Left lung (tissue), 10 donors: ENCODE measurements around the gene AKR1B15. TPM values are rescaled to one million over a fixed set of nuclear protein-coding genes. Genes with fewer than 3 reads are reported as not detected.

Source experiments
- ATAC-seq: fragments of 200-7000 bp; cut with Tn5 transposase; one replicate; pipeline ENCODE4 v1.9.1; 2020; ENCODE audit warnings: moderate library complexity
- DNase-seq, 4 donors: peaks; one replicate each; pipeline ENCODE4 v3.0.0-alpha.2; 2013 to 2020
- H3K27ac ChIP-seq, 2 donors: fragments of 200-600 bp; sonication (generic) in 1 of 2; one replicate each; pipeline versions ENCODE4 v1.5.0 to v1.8.0; 2020 to 2021
- H3K27me3 ChIP-seq, 2 donors: fragments of 200-600 bp; sonication (generic) in 1 of 2; one replicate each; pipeline versions ENCODE4 v1.5.0 to v1.8.0; 2020 to 2021
- H3K36me3 ChIP-seq, 2 donors: fragments of 200-600 bp; sonication (generic) in 1 of 2; one replicate each; pipeline versions ENCODE4 v1.5.0 to v1.8.0; 2020 to 2021
- H3K4me1 ChIP-seq, 2 donors: fragments of 200-600 bp; one replicate each; pipeline ENCODE4 v1.8.0; 2021
- H3K4me3 ChIP-seq, 2 donors: fragments of 200-600 bp; sonication (generic) in 1 of 2; one replicate each; pipeline versions ENCODE4 v1.5.0 to v1.8.0; 2020 to 2021; ENCODE audit warnings: mild to moderate bottlenecking in 1 of 2
- H3K9me3 ChIP-seq, 2 donors: fragments of 200-600 bp; sonication (generic) in 1 of 2; one replicate each; pipeline versions ENCODE4 v1.5.0 to v1.8.0; 2020 to 2021
- CTCF ChIP-seq, 2 donors: fragments of 200-600 bp; sonication (generic) in 1 of 2; IDR thresholded peaks; one replicate each; pipeline versions ENCODE4 v1.5.0 to v1.8.0; 2021; ENCODE audit warnings: antibody characterized with exemption in 2 of 2
- intact Hi-C, 2 donors: fragments of 100-400 bp; cut with DNase I; formaldehyde crosslinking; loops; one replicate each; pipeline versions ENCODE4 v1.11.2 to v1.14.2; 2022
- polyA plus RNA-seq, 6 donors: library from polyadenylated mRNA; unstranded; fragments of 120-200 nt; gene quantifications; one replicate each; pipeline ENCODE4 v1.2.1, GENCODE V29; 2013; ENCODE audit not compliant: insufficient read length in 6 of 6
- total RNA-seq, 2 donors: library from RNA; stranded (reverse); fragmentation: NEBNext Ultra II Directional; extraction: Animal tissue kit (Norgen Biotek cat#: 25700); gene quantifications; one replicate each; pipeline ENCODE4 v1.2.1, GENCODE V29; 2021
- donor health status: DM: no; HTN: yes; CAD: no.
- donor health status: DM: no; HTN: no; CAD: no.

Gene AKR1B15
- total and polyA plus RNA-seq, 8 donors: 0.09 to 0.19 (median 0.14) TPM; not detected in 3

GRCh38 chr7:134605978-134606923 lies 57.3 kb downstream of the AKR1B15 start:
- intact Hi-C loops: no loop called here
- Histone ChIP-seq H3K27ac (no peak overlapping the region), H3K27me3 (no peaks in the 10 kb centered on the region), H3K4me1 (peaks cover 0 to 11% of the 10 kb centered on the region in 2 donors), H3K4me3 (no peak overlapping the region), H3K36me3 (no peaks in the 10 kb centered on the region), H3K9me3 (no peaks in the 10 kb centered on the region)
- peak in 3 of 4 donors; percentile 50 to 71 (median 51) for DNase-seq
- peak; percentile 87 to 90 for TF ChIP-seq CTCF (IDR thresholded peaks at IDR 0.05)
- peak; percentile 95 for ATAC-seq

GRCh38 chr7:134611611-134612151 lies 62.8 kb downstream of the AKR1B15 start:
- Histone ChIP-seq H3K27me3 (no peaks in the 10 kb centered on the region), H3K36me3 (no peaks in the 10 kb centered on the region), H3K4me1 (peaks cover 0 to 2% of the 10 kb centered on the region in 2 donors), H3K9me3 (no peaks in the 10 kb centered on the region), H3K27ac (no peak overlapping the region), H3K4me3 (no peak overlapping the region)
- intact Hi-C loops: no loop called here
- no peak for DNase-seq
- no peak for TF ChIP-seq CTCF (IDR thresholded peaks at IDR 0.05)
- no peak for ATAC-seq

- H3K4me1 ChIP-seq: no peaks in the 10 kb centered on the region
- TF ChIP-seq CTCF (IDR thresholded peaks at IDR 0.05): no peak
- DNase-seq (no peak), ATAC-seq (no peak)
- no peaks in the 10 kb centered on the region for H3K9me3 ChIP-seq
- intact Hi-C loops: no loop called here
- no peak overlapping the region for H3K4me3 ChIP-seq
- H3K36me3 ChIP-seq: no peaks in the 10 kb centered on the region
- no peaks in the 10 kb centered on the region for H3K27me3 ChIP-seq
- H3K27ac ChIP-seq: no peak overlapping the region
Observed at GRCh38 chr7:134612197-134612596, 63.3 kb downstream of the AKR1B15 start.

GRCh38 chr7:134613623-134614347 lies 64.9 kb downstream of the AKR1B15 start:
- intact Hi-C loops: no loop called here
- ATAC-seq: peak; percentile 78

More at GRCh38 chr7:134613623-134614347, 64.9 kb downstream of the AKR1B15 start:
- Histone ChIP-seq H3K27me3 (no peaks in the 10 kb centered on the region), H3K4me3 (no peak overlapping the region), H3K4me1 (no peaks in the 10 kb centered on the region), H3K27ac (peak overlapping the region; percentile 19 to 40), H3K36me3 (no peaks in the 10 kb centered on the region), H3K9me3 (no peaks in the 10 kb centered on the region)
- TF ChIP-seq CTCF (IDR thresholded peaks at IDR 0.05): no peak
- no peak for DNase-seq
